GM20431 (cell line): Measurements from ENCODE around the gene TMCO1.
"Not testable (repeated sequence)": the region's sequence is repeated elsewhere in the genome, so short reads cannot be mapped to it uniquely, and the experiment has no call there.

Source experiments
- in situ Hi-C: fragments of 300-500 bp; cut with MseI, MboI; formaldehyde crosslinking; loops from one replicate; pipeline ENCODE4 v1.15.0; 2020; ENCODE audit warnings: low sequenced_read_pairs; ENCODE audit not compliant: unreplicated experiment

The TMCO1 gene

DNA sequence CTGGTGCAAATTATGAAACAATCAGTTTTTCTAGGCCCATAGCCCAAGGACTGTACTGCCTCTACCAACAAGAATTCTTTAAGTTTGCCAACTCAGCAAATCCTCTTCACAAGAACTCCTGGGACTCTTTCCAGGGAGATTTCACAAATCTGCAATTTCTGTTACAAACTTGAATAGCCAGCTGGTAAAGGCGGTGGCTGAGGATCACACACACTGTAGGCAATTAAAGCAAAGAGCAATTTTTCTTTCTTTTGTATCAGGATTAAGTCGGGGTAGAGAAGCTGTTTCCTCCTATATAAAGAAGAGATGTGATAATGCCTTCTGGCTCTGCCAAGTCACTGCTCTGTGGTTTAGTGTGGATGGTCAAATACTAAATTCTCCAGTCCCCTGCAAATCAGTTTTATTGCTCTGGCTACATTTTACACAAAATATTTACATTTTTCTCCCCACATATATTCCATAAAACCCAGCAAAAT lies 72.0 kb downstream of the TMCO1 start:
- in situ Hi-C loops, result no loop called here

DNA sequence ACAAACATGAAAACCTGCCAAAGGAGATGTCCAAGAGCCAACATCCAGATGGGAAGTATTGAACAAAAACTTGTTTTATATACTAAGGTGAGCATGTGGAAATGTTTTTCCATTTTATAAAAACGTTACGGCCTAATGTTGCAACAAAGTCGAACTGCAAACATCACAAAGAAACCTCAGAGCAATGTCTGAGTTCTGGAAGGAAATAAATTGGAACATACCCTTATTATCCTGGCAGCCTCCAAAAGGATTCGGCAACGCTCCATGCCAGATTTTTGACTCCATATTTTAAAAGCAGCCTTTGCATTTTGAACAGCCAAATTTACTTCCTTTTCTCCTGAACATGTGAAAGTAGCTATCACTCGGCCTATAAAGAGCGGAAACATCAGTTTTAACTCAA lies 73.6 kb downstream of the TMCO1 start:
- in situ Hi-C loops, result no loop called here

GRCh38 chr1:165688046-165688445 lies 80.6 kb downstream of the TMCO1 start:
- in situ Hi-C loops, result no loop called here

- in situ Hi-C loops, result no loop called here
These were observed 81.7 kb downstream of the TMCO1 start for GRCh38 chr1:165686971-165687433.

DNA sequence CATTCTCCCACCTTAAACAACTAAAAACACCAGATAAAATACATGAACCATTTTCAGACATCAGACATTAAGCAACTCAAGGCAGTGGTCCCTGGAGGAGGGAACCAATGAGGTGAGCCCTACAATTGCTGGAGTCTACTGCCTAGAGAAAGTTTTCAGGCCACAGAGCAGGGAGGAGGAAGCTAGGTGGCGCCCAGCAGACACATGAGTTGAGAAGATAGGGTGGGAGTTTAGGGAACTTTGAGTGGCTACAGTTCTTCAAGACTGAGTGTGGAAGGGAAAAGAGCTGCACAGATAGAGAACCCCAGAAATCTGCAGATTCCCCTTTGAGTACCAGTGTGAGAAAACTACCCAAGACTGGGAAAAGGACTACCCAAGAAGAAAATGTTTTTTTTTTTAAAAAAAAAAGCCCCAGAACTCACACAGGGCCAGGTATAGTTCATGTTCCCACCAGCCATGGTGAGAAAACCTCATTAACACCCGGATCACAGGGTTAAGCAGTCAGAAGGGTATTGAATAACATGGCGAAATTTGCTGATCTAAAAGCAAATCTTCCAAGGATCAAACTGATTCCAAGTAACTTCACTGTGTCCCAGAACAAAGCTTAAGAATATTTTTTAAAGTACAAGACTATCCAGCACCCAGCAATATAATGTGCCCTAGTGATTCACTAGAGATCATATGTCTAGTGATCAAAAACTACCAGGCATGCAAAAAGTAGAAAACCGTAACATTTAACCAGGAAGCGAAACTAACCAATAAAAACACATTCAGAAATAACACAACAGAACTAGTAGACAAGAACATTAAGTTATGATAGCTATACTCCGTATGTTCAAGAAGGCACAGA lies 82.3 kb downstream of the TMCO1 start:
- in situ Hi-C loops, result no loop called here

DNA sequence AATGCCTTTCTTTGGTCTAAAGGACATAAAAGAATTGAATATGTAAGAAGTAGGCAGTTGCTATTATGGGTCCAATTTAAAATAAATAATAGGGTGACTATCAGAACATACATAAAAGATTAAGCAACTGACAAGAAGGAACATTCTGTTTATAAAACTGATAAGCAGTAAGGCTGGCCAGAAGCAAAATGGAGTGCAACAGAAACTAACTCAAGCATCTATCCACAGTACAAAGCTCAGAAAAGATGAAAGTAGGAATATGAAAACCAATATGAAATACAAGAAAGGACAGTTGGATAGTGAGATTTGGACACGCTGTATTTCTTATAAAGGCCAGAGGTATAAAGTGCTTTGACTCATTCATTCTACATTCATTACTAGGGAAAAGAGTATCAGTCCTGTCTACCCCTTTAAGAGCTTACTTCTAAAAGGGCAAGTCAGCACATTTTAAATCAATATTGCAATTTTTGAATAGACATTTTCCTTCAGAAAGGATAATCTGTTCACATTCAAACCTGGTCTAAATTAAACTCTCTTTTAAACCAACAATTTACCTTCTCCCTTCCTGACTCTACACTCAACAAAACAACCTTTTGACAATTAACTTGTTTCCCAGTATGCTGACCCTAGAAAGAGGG lies 84.7 kb downstream of the TMCO1 start:
- in situ Hi-C loops, result no loop called here

GRCh38 chr1:165680773-165681172 lies 87.9 kb downstream of the TMCO1 start:
- in situ Hi-C loops, result not testable (repeated sequence)

GRCh38 chr1:165680303-165680702 lies 88.4 kb downstream of the TMCO1 start:
- in situ Hi-C loops, result no loop called here

DNA sequence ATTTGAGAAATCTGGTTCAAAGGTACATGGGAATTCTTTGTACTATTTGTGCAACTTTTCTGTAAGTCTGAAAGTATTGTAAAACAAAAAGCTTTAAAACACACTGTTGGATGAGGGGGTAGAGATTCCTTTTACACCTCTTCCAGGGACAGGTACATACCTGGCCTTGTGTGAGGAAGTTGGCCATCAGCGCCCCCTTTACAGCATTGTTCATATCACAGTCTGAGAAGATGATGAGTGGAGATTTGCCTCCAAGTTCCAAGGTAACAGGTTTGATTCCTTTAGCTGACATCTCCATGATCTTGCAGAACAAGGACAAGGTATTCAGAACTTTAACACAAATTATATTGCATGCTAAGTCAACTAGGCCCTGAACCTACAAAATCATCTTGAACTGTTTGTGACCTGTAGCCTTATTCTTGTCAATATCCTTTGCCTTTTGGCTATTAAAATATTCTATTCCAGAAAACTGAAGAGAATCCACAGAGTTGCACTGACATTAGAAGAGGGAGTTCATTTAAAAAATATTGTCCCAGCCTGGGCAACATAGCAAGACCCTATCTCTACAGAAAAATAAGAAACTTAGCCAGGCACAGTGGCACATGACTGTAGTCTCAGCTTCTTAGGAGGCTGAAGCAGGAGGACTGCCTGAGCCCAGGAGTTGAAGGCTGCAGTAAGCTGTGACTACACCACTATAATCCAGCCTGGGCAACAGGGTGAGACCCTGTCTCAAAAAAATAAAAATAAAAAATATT lies 89.2 kb downstream of the TMCO1 start:
- in situ Hi-C loops, result no loop called here

GRCh38 chr1:165678509-165678908 lies 90.2 kb downstream of the TMCO1 start:
- in situ Hi-C loops, result no loop called here
